CD14-positive monocyte (primary cell): Measurements from ENCODE around the gene TMEM132C. TPM values are rescaled to one million over a fixed set of nuclear protein-coding genes. Genes with fewer than 3 reads are reported as not detected.

Source experiments
- DNase-seq, 3 donors: peaks; one replicate each; pipeline ENCODE4 v3.0.0-alpha.2; 2011 to 2022
- H2AFZ ChIP-seq: 2 replicates; pipeline ENCODE4 v1.6.0; 2012; ENCODE audit warnings: mild to moderate bottlenecking, low read depth, low read length, inconsistent platforms; ENCODE audit not compliant: insufficient read depth, poor library complexity, severe bottlenecking
- H3K27ac ChIP-seq, 2 donors: 1 replicate in 1 of 2; 2 replicates in 1 of 2; pipeline ENCODE4 v1.5.1; 2012 to 2013; ENCODE audit warnings: low read length in 2 of 2, control low read depth in 1 of 2, inconsistent platforms in 1 of 2, low read depth in 1 of 2, mild to moderate bottlenecking in 1 of 2
- H3K27me3 ChIP-seq, 2 donors: one replicate each; pipeline versions ENCODE4 v1.6.0 to v1.6.1; 2011 to 2013; ENCODE audit warnings: low read length in 2 of 2; ENCODE audit not compliant: control insufficient read depth in 2 of 2, insufficient read depth in 2 of 2
- H3K36me3 ChIP-seq, 2 donors: replicated peaks in 1 of 2; 1 replicate in 1 of 2; 2 replicates in 1 of 2; pipeline versions ENCODE4 v1.5.1 to v1.6.1; 2012 to 2013; ENCODE audit warnings: low read length in 2 of 2, control low read depth in 1 of 2, inconsistent platforms in 1 of 2, mild to moderate bottlenecking in 1 of 2; ENCODE audit not compliant: insufficient read depth in 2 of 2, control insufficient read depth in 1 of 2
- H3K4me1 ChIP-seq, 2 donors: 1 replicate in 1 of 2; 2 replicates in 1 of 2; pipeline versions ENCODE4 v1.5.1 to v1.6.1; 2012 to 2013; ENCODE audit warnings: low read length in 2 of 2, control low read depth in 1 of 2, inconsistent platforms in 1 of 2, mild to moderate bottlenecking in 1 of 2, moderate library complexity in 1 of 2; ENCODE audit not compliant: insufficient read depth in 2 of 2, control insufficient read depth in 1 of 2
- H3K4me2 ChIP-seq: replicated peaks from 2 replicates; pipeline ENCODE3; 2012; ENCODE audit warnings: low read length, moderate library complexity, mild to moderate bottlenecking; ENCODE audit not compliant: poor library complexity, severe bottlenecking; ENCODE audit errors: extremely low read depth
- H3K4me3 ChIP-seq, 3 experiments: fragments of 200-600 bp in 1 of 3; sonication (generic) in 1 of 3; replicated peaks in 1 of 3; 1 replicate in 2 of 3; 2 replicates in 1 of 3; pipeline ENCODE4 v1.5.1; 2011 to 2013; ENCODE audit warnings: low read length in 3 of 3, mild to moderate bottlenecking in 3 of 3, control low read depth in 2 of 3, low read depth in 2 of 3, inconsistent platforms in 1 of 3, moderate library complexity in 1 of 3
- H3K79me2 ChIP-seq: 2 replicates; pipeline ENCODE4 v1.6.0; 2012; ENCODE audit warnings: mild to moderate bottlenecking, control low read depth, inconsistent platforms, low read length, moderate library complexity; ENCODE audit not compliant: insufficient read depth
- H3K9ac ChIP-seq: 2 replicates; pipeline ENCODE4 v1.6.0; 2017; ENCODE audit warnings: low read length, mild to moderate bottlenecking; ENCODE audit not compliant: insufficient read depth, poor library complexity, severe bottlenecking
- H3K9me3 ChIP-seq, 2 donors: replicated peaks in 1 of 2; 1 replicate in 1 of 2; 2 replicates in 1 of 2; pipeline versions ENCODE4 v1.5.1 to v1.6.1; 2012 to 2013; ENCODE audit warnings: low read length in 2 of 2, control low read depth in 1 of 2; ENCODE audit not compliant: control insufficient read depth in 1 of 2, insufficient read depth in 1 of 2
- H4K20me1 ChIP-seq: 2 replicates; pipeline ENCODE4 v1.6.0; 2012; ENCODE audit warnings: mild to moderate bottlenecking, low read length, control low read depth, moderate library complexity; ENCODE audit not compliant: insufficient read depth
- H3K27ac Mint-ChIP-seq, 7 donors: one replicate each; pipeline ENCODE4 v1.8.0; 2020; ENCODE audit warnings: mild to moderate bottlenecking in 7 of 7, mixed read lengths in 7 of 7, moderate library complexity in 6 of 7, inconsistent platforms in 2 of 7
- H3K27me3 Mint-ChIP-seq, 3 donors: one replicate each; pipeline ENCODE4 v1.8.0; 2021 to 2022; ENCODE audit warnings: low read depth in 3 of 3, mild to moderate bottlenecking in 3 of 3, mixed read lengths in 3 of 3, moderate library complexity in 3 of 3, inconsistent platforms in 1 of 3
- H3K36me3 Mint-ChIP-seq, 2 donors: one replicate each; pipeline ENCODE4 v1.8.0; 2020; ENCODE audit warnings: mixed read lengths in 2 of 2, inconsistent platforms in 1 of 2, mild to moderate bottlenecking in 1 of 2
- H3K4me1 Mint-ChIP-seq: one replicate; pipeline ENCODE4 v1.8.0; 2020; ENCODE audit warnings: mild to moderate bottlenecking, mixed read lengths
- H3K4me3 Mint-ChIP-seq, 2 donors: one replicate each; pipeline ENCODE4 v1.8.0; 2020; ENCODE audit warnings: mild to moderate bottlenecking in 2 of 2, mixed read lengths in 2 of 2, moderate library complexity in 1 of 2
- H3K9me3 Mint-ChIP-seq, 7 donors: one replicate each; pipeline ENCODE4 v1.8.0; 2020 to 2022; ENCODE audit warnings: mixed read lengths in 7 of 7, mild to moderate bottlenecking in 6 of 7, moderate library complexity in 6 of 7, inconsistent platforms in 2 of 7
- CTCF ChIP-seq: fragments of 200-600 bp; IDR thresholded peaks from one replicate; pipeline ENCODE4 v1.8.0; 2022; ENCODE audit warnings: antibody characterized with exemption, mild to moderate bottlenecking
- WGBS: methylation state at CpG from one replicate; pipeline ENCODE4 v1.1.5; 2013; ENCODE audit warnings: missing lambda C conversion rate; ENCODE audit not compliant: insufficient coverage; 5-methylcytosine and 5-hydroxymethylcytosine counted together
- intact Hi-C, 2 donors: fragments of 100-400 bp; cut with micrococcal nuclease; formaldehyde crosslinking; loops; one replicate each; pipeline versions ENCODE4 v1.15.0 to v1.15.1; 2023
- polyA plus RNA-seq, 3 donors: library from polyadenylated mRNA; depleted of rRNA in 1 of 3; unstranded in 2 of 3; stranded (reverse) in 1 of 3; fragments of 300-500 nt in 2 of 3; fragments of >200 nt in 1 of 3; fragmentation: Illumina TruSeq in 2 of 3; gene quantifications; 1 replicate in 2 of 3; 2 replicates in 1 of 3; pipeline ENCODE4 v1.2.3, GENCODE V29; 2012 to 2021

TMEM132C gene
- polyA plus RNA-seq, 3 donors = not detected

DNA sequence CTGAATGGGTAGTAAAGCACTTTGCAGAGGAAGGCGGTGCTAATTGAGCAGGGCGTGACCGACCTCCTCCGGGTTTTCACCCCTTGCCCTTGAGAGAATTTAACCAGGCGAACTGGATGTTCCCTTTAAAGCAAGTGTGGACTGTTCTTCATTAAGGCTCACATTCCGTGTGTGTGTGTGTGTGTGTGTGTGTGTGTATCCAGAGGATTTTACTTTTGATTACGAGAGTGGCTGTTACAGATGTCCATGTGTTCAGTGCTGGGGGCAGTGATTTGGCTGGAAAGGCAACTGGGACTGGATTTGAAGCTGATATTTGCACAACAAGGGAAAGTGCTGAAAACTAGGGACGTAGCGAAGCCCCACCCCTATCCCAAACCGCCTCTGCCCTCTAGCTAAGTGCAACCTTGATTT, 2.2 kb downstream of the TMEM132C start:
- H3K4me2 ChIP-seq = no peak overlapping the region
- no peak overlapping the region for H2AFZ ChIP-seq
- H3K27ac Mint-ChIP-seq = no peak overlapping the region
- TF ChIP-seq CTCF = no peak
- peaks cover 44 to 59% (median 51%) of the 10 kb centered on the region in 3 donors for H3K27me3 Mint-ChIP-seq
- H3K9ac ChIP-seq = no peak overlapping the region
- H3K4me1 ChIP-seq = no peaks in the 10 kb centered on the region
- no peak overlapping the region for H3K27ac ChIP-seq
- 0% methylated on average over 4 of the region's 10 CpGs for WGBS
- H3K4me3 ChIP-seq = no peak overlapping the region
- H4K20me1 ChIP-seq = no peaks in the 10 kb centered on the region
- intact Hi-C loops = no loop called here
- H3K9me3 ChIP-seq = peaks cover 0 to 10% of the 10 kb centered on the region in 2 donors
- H3K36me3 ChIP-seq = no peaks in the 10 kb centered on the region
- no peaks in the 10 kb centered on the region for H3K79me2 ChIP-seq
- no peaks in the 10 kb centered on the region for H3K4me1 Mint-ChIP-seq
- H3K9me3 Mint-ChIP-seq = peaks cover 0 to 16% (median 9%) of the 10 kb centered on the region in 7 donors
- peak overlapping the region in 1 of 2 donors; percentile 69 for H3K4me3 Mint-ChIP-seq
- DNase-seq = no peak
- H3K36me3 Mint-ChIP-seq = peaks cover 0 to 2% of the 10 kb centered on the region in 2 donors
- H3K27me3 ChIP-seq = peaks cover 30 to 50% of the 10 kb centered on the region in 2 donors

DNA sequence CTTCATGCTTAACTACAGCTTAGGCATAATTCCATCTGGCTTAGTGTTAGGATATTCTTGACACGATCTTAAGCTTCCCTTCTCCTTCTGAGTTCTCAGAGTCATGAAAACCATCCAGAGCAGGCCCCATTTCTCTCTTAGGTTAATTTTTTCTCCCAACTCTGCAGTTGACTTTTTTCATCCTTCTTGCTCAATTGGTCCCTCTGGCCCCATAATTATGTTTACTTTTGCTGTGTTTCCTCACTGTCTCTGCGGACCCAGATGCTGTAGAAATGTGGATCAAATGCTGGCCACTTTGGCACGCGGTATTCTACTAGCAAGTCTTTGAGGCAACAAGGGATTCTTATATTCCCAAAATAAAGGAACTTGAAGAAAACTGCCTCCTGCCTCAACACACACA, 9.5 kb downstream of the TMEM132C start:
- H3K4me2 ChIP-seq = no peak overlapping the region
- H3K4me3 ChIP-seq = no peak overlapping the region
- no peak overlapping the region for H3K27ac ChIP-seq
- no peaks in the 10 kb centered on the region for H3K9me3 ChIP-seq
- peaks cover 0 to 3% (median 2%) of the 10 kb centered on the region in 3 donors for H3K27me3 Mint-ChIP-seq
- H3K4me3 Mint-ChIP-seq = no peak overlapping the region
- H3K4me1 ChIP-seq = no peaks in the 10 kb centered on the region
- no peak for TF ChIP-seq CTCF
- H3K27ac Mint-ChIP-seq = no peak overlapping the region
- no peaks in the 10 kb centered on the region for H3K36me3 ChIP-seq
- H3K36me3 Mint-ChIP-seq = no peaks in the 10 kb centered on the region
- H3K79me2 ChIP-seq = no peaks in the 10 kb centered on the region
- 96% methylated on average over 3 of the region's 4 CpGs for WGBS
- intact Hi-C loops = no loop called here
- H3K27me3 ChIP-seq = no peaks in the 10 kb centered on the region
- H4K20me1 ChIP-seq = no peaks in the 10 kb centered on the region
- no peaks in the 10 kb centered on the region for H3K4me1 Mint-ChIP-seq
- no peak for DNase-seq
- H3K9ac ChIP-seq = no peak overlapping the region
- peaks cover 0 to 16% (median 6%) of the 10 kb centered on the region in 7 donors for H3K9me3 Mint-ChIP-seq
- no peak overlapping the region for H2AFZ ChIP-seq
